Coronary artery (tissue), 2 donors: Measurements from ENCODE around the gene ERCC6.

Experiments used
- DNase-seq: peaks from one replicate; pipeline ENCODE4 v3.0.0-alpha.2; 2017; ENCODE audit warnings: low spot score
- H3K27ac ChIP-seq, 2 donors: fragments of 200-600 bp; sonication (generic); one replicate each; pipeline ENCODE4 v1.5.1; 2016 to 2019
- H3K4me3 ChIP-seq: fragments of 200-600 bp; sonication (generic); 2 replicates; pipeline ENCODE4 v1.5.1; 2016; ENCODE audit warnings: mild to moderate bottlenecking, moderate library complexity
- CTCF ChIP-seq: fragments of 200-600 bp; sonication (generic); IDR thresholded peaks from one replicate; pipeline ENCODE4 v1.5.1; 2019; ENCODE audit warnings: antibody characterized with exemption

ERCC6 gene

GRCh38 chr10:49524496-49524895, 14.4 kb downstream of the ERCC6 start:
- Histone ChIP-seq H3K27ac (peak overlapping the region in 1 of 2 donors; percentile 2), H3K4me3 (no peak overlapping the region)
- no peak for DNase-seq
- TF ChIP-seq CTCF = no peak

DNA sequence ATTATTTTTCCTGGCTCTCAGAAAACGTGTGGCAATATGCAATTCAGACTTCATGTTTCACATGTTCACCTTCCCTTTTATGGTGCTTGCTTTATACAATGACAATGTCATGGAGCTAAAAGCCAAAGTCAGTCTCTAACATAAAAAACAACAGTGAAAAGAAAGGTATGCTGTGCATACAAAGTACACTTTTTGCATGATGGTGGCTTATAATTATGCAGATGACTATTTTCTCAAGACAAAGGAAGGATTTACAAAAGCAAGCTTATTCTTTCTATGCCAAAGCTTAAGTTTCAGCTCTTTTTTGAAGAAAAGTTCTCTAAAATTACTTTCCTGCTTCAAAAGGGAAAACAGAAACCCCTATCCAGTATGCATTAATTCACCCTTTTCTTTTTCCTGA, 15.6 kb downstream of the ERCC6 start:
- no peak overlapping the region for H3K4me3 ChIP-seq
- H3K27ac ChIP-seq = no peak overlapping the region
- DNase-seq = no peak
- TF ChIP-seq CTCF = no peak

GRCh38 chr10:49521062-49521461, 17.9 kb downstream of the ERCC6 start:
- no peak overlapping the region for H3K27ac ChIP-seq
- DNase-seq = no peak
- no peak overlapping the region for H3K4me3 ChIP-seq
- no peak for TF ChIP-seq CTCF

- Histone ChIP-seq H3K4me3 (no peak overlapping the region), H3K27ac (no peak overlapping the region)
- TF ChIP-seq CTCF = no peak
- DNase-seq = no peak
Measured at GRCh38 chr10:49520122-49520775, 18.7 kb downstream of the ERCC6 start.

DNA sequence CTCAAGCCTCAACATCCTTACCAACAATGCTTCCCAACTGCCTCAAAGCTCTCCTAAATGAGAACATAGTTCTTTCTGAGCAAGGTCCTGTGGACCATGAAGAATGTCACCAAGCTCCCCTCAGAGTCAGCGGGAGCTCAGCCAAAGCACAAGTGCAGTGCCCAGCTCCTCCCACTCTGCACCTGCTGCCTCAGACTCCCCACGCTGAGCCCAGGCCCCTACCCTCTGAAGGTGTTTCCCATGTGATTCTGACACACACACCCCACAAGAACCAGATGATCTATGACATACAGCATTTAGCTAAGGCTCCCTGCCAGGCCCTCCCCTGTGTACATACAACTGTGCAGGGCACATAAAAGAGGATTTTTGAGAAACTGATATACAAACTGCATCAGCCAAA, 19.2 kb downstream of the ERCC6 start:
- H3K27ac ChIP-seq = no peak overlapping the region
- no peak overlapping the region for H3K4me3 ChIP-seq
- no peak for TF ChIP-seq CTCF
- DNase-seq = no peak

DNA sequence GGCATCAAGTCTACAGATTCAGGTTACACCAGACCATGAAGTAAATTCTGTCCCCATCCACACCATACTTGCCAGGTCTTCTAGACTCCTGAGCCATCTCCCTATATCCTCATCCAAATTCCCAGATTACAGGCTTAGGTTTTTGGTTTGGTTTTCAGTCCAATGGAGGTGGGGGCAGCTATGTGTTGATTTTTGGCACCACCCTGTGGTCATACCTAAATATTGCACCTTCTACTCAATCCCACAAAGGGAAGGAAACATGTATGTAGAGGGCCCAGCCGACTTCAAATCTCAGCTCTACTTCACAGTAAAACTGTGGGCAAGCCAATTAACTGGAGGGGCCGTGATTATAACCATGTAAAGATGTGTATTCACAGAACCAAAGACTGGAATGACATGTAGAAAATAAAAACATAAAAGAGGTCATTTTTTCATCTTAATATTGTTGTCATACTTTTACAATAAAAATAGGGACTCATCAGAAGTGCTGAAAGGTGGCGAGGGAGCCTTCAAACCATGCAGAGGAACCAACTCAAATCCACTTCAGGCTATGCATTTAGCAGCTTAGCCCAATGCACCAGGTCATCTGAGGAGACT, 19.8 kb downstream of the ERCC6 start:
- Histone ChIP-seq H3K27ac (no peak overlapping the region), H3K4me3 (no peak overlapping the region)
- no peak for DNase-seq
- no peak for TF ChIP-seq CTCF

- TF ChIP-seq CTCF = no peak
- Histone ChIP-seq H3K27ac (no peak overlapping the region), H3K4me3 (no peak overlapping the region)
- no peak for DNase-seq
Measured at GRCh38 chr10:49518566-49518965, 20.4 kb downstream of the ERCC6 start.
